IMR-90 (cell line): ENCODE results near the gene SRGAP3.

Experiments
- BHLHE40 ChIP-seq: fragments of 150-350 bp; IDR thresholded peaks from 2 replicates; pipeline ENCODE4 v1.6.1; 2016; ENCODE audit warnings: mild to moderate bottlenecking, low read depth, low read length
- CEBPB ChIP-seq: IDR thresholded peaks from 2 replicates; pipeline ENCODE4 v1.6.1; 2012; ENCODE audit warnings: low read depth, low read length, improper control_type of control experiment
- CTCF ChIP-seq: conservative IDR thresholded peaks from 2 replicates; pipeline ENCODE4 v1.5.1; 2012; ENCODE audit warnings: mild to moderate bottlenecking, low read depth, low read length, improper control_type of control experiment
- POLR2A ChIP-seq: IDR thresholded peaks from 2 replicates; pipeline ENCODE4 v1.6.1; 2012; ENCODE audit warnings: mild to moderate bottlenecking, low read depth, low read length
- RAD21 ChIP-seq: IDR thresholded peaks from 2 replicates; pipeline ENCODE4 v1.6.1; 2012; ENCODE audit warnings: low read length, improper control_type of control experiment

GRCh38 chr3:9074079-9074478 lies 175.4 kb downstream of the SRGAP3 start:
- TF ChIP-seq RAD21: no peak
- TF ChIP-seq CTCF: no peak
- no peak for TF ChIP-seq POLR2A
- no peak for TF ChIP-seq BHLHE40
- no peak for TF ChIP-seq CEBPB
